Esophagus muscularis mucosa (tissue), 3 donors: ENCODE results near the gene CASP14.

Source experiments
- CTCF ChIP-seq, 3 experiments: fragments of 200-600 bp in 2 of 3; fragments of 450-650 bp in 1 of 3; sonication (generic) in 2 of 3; IDR thresholded peaks; one replicate each; pipeline ENCODE4 v1.5.1; 2017 to 2019; ENCODE audit warnings: antibody characterized with exemption in 3 of 3, mild to moderate bottlenecking in 2 of 3, moderate library complexity in 1 of 3
- POLR2A ChIP-seq: fragments of 450-650 bp; IDR thresholded peaks from one replicate; pipeline ENCODE4 v1.6.1; 2017; ENCODE audit warnings: antibody characterized with exemption, moderate library complexity, mild to moderate bottlenecking, low read depth

- no peak for TF ChIP-seq CTCF (IDR thresholded peaks at IDR 0.05)
- no peak for TF ChIP-seq POLR2A
Measured at GRCh38 chr19:15008308-15008707, 41.0 kb upstream of the CASP14 start.
